Urothelium cell line (cell line): Measurements from ENCODE around the gene AHR.

Experiments
- DNase-seq: peaks from one replicate; pipeline ENCODE4 v3.0.0; 2011; ENCODE audit warnings: low spot score, mixed read lengths
- FAIRE-seq: peaks from 2 replicates; lab custom pipeline; 2011; peaks lifted over from hg19 to GRCh38; lab: Jason Lieb, UNC

AHR gene

GRCh38 chr7:17302575-17303142 lies 4.2 kb downstream of the AHR start:
- no peak for FAIRE-seq
- no peak for DNase-seq

- FAIRE-seq (no peak), DNase-seq (peak; percentile 58)
Measured at GRCh38 chr7:17304926-17305325, 6.5 kb downstream of the AHR start.

- FAIRE-seq (no peak), DNase-seq (no peak)
Measured at GRCh38 chr7:17305387-17306171, 7.1 kb downstream of the AHR start.

- DNase-seq (no peak), FAIRE-seq (no peak)
Measured at GRCh38 chr7:17307000-17307399, 8.5 kb downstream of the AHR start.

- FAIRE-seq (no peak), DNase-seq (no peak)
Measured at GRCh38 chr7:17307558-17307957, 9.1 kb downstream of the AHR start.

GRCh38 chr7:17307969-17308648 lies 9.7 kb downstream of the AHR start:
- FAIRE-seq (no peak), DNase-seq (no peak)

GRCh38 chr7:17311194-17311593 lies 12.7 kb downstream of the AHR start:
- DNase-seq, result no peak
- no peak for FAIRE-seq

GRCh38 chr7:17311952-17312351 lies 13.5 kb downstream of the AHR start:
- DNase-seq (no peak), FAIRE-seq (no peak)

- DNase-seq (no peak), FAIRE-seq (no peak)
Measured at GRCh38 chr7:17312641-17313040, 14.2 kb downstream of the AHR start.

GRCh38 chr7:17313194-17313593 lies 14.7 kb downstream of the AHR start:
- no peak for FAIRE-seq
- no peak for DNase-seq

- no peak for DNase-seq
- no peak for FAIRE-seq
Measured at GRCh38 chr7:17315974-17316373, 17.5 kb downstream of the AHR start.

- DNase-seq (no peak), FAIRE-seq (no peak)
Measured at GRCh38 chr7:17318146-17318545, 19.7 kb downstream of the AHR start.

GRCh38 chr7:17319164-17320101 lies 21.0 kb downstream of the AHR start:
- FAIRE-seq, result no peak
- no peak for DNase-seq

GRCh38 chr7:17320102-17320497 lies 21.6 kb downstream of the AHR start:
- DNase-seq (no peak), FAIRE-seq (no peak)

GRCh38 chr7:17320657-17321056 lies 22.2 kb downstream of the AHR start:
- FAIRE-seq, result no peak
- DNase-seq, result no peak

GRCh38 chr7:17325364-17325763 lies 26.9 kb downstream of the AHR start:
- FAIRE-seq (no peak), DNase-seq (no peak)

- DNase-seq (no peak), FAIRE-seq (no peak)
Measured at GRCh38 chr7:17326378-17326777, 27.9 kb downstream of the AHR start.

- DNase-seq, result no peak
- FAIRE-seq, result no peak
Measured at GRCh38 chr7:17328641-17329040, 30.2 kb downstream of the AHR start.

GRCh38 chr7:17329440-17329839 lies 31.0 kb downstream of the AHR start:
- no peak for FAIRE-seq
- DNase-seq, result no peak

- no peak for FAIRE-seq
- DNase-seq, result no peak
Measured at GRCh38 chr7:17331891-17332501, 33.5 kb downstream of the AHR start.

GRCh38 chr7:17333221-17333620 lies 34.8 kb downstream of the AHR start:
- FAIRE-seq (no peak), DNase-seq (no peak)
